HepG2 (cell line): ENCODE data around the gene LMNA. TPM values are rescaled to one million over a fixed set of nuclear protein-coding genes. Genes with fewer than 3 reads are reported as not detected.

Experiments used
- CREB1 ChIP-seq, 2 experiments: fragments of 450-650 bp in 1 of 2; IDR thresholded peaks; 2 replicates each; pipeline ENCODE4 v1.6.1; 2016 to 2017; ENCODE audit warnings: control low read depth in 1 of 2, mild to moderate bottlenecking in 1 of 2, missing compliant biosample characterization in 1 of 2, missing genetic modification characterization in 1 of 2
- GTF3A ChIP-seq: sonication (generic); formaldehyde crosslinking; conservative IDR thresholded peaks from 2 replicates; pipeline ENCODE4 v1.4.0; 2020; ENCODE audit warnings: mild to moderate bottlenecking, missing genetic modification reagents
- HINFP ChIP-seq: sonication (generic); formaldehyde crosslinking; IDR thresholded peaks from 2 replicates; pipeline ENCODE4 v1.4.0; 2020; ENCODE audit warnings: low read depth, mild to moderate bottlenecking, missing genetic modification reagents
- HMG20B ChIP-seq: conservative IDR thresholded peaks from 2 replicates; pipeline ENCODE4 v1.6.1; 2016; ENCODE audit warnings: missing genetic modification reagents, missing compliant biosample characterization
- KLF11 ChIP-seq: IDR thresholded peaks from 2 replicates; pipeline ENCODE4 v1.6.1; 2016; ENCODE audit warnings: missing compliant biosample characterization
- LCORL ChIP-seq, 2 experiments: fragments of 450-650 bp in 1 of 2; sonication (generic) in 1 of 2; formaldehyde crosslinking in 1 of 2; IDR thresholded peaks; 2 replicates each; pipeline versions ENCODE4 v1.5.0 to v1.6.1; 2017 to 2020; ENCODE audit warnings: antibody characterized with exemption in 1 of 2, missing genetic modification reagents in 1 of 2
- MEF2D ChIP-seq: sonication (generic); formaldehyde crosslinking; IDR thresholded peaks from 2 replicates; pipeline ENCODE4 v1.5.1; 2020; ENCODE audit warnings: mild to moderate bottlenecking, missing genetic modification reagents
- PHB2 ChIP-seq: fragments of 450-650 bp; IDR thresholded peaks from 2 replicates; pipeline ENCODE4 v1.6.1; 2018; ENCODE audit not compliant: partially characterized antibody
- RAD21 ChIP-seq: fragments of 450-650 bp; formaldehyde crosslinking; IDR thresholded peaks from 2 replicates; pipeline ENCODE4 v1.5.0; 2020; ENCODE audit warnings: mild to moderate bottlenecking
- RBFOX2 ChIP-seq: fragments of 200-400 bp; formaldehyde crosslinking; IDR thresholded peaks from 2 replicates; pipeline ENCODE4 v1.6.1; 2017; ENCODE audit warnings: low read depth, mild to moderate bottlenecking, low read length
- STAT6 ChIP-seq: sonication (generic); formaldehyde crosslinking; IDR thresholded peaks from 2 replicates; pipeline ENCODE4 v1.4.0; 2020; ENCODE audit warnings: missing genetic modification reagents, mild to moderate bottlenecking, borderline replicate concordance
- ZFP36L1 ChIP-seq: sonication (generic); formaldehyde crosslinking; IDR thresholded peaks from 2 replicates; pipeline ENCODE4 v1.8.0; 2022; ENCODE audit warnings: mild to moderate bottlenecking, missing genetic modification reagents, moderate library complexity
- ZNF414 ChIP-seq: sonication (generic); formaldehyde crosslinking; IDR thresholded peaks from 2 replicates; pipeline ENCODE4 v1.5.0; 2020; ENCODE audit warnings: missing genetic modification reagents
- ZNF430 ChIP-seq: sonication (generic); formaldehyde crosslinking; IDR thresholded peaks from 2 replicates; pipeline ENCODE4 v1.9.0; 2021; ENCODE audit warnings: mild to moderate bottlenecking, missing genetic modification reagents
- ZNF878 ChIP-seq: sonication (generic); formaldehyde crosslinking; IDR thresholded peaks from 2 replicates; pipeline ENCODE4 v1.8.1; 2023; ENCODE audit warnings: mild to moderate bottlenecking, missing genetic modification reagents, moderate library complexity
- polyA plus RNA-seq, 8 experiments: library from polyadenylated mRNA; depleted of rRNA in 3 of 8; stranded (reverse) in 7 of 8; unstranded in 1 of 8; fragments of >200 nt; fragmentation: Illumina TruSeq in 4 of 8; extraction: Trizol in 4 of 8; gene quantifications; 2 replicates each; pipeline versions ENCODE4 v1.2.1 to v1.2.3, GENCODE V29; 2011 to 2016; ENCODE audit warnings: low read depth in 4 of 8, missing spikeins in 1 of 8, mixed read lengths in 1 of 8; ENCODE audit not compliant: insufficient read depth in 1 of 8
- total RNA-seq, 5 experiments: library from RNA; depleted of rRNA; stranded (reverse); fragments of >200 nt; fragmentation: Illumina TruSeq; extraction: Trizol; gene quantifications; 2 replicates each; pipeline ENCODE4 v1.2.3, GENCODE V29; 2016; ENCODE audit warnings: low read depth in 1 of 5
- TF ChIP-seq, protein P1 (sequence below): IDR thresholded peaks from 2 replicates; pipeline ENCODE4 v1.6.1; 2018; ENCODE audit warnings: missing genetic modification reagents, mild to moderate bottlenecking, missing compliant biosample characterization
- TF ChIP-seq, protein P2 (sequence below): IDR thresholded peaks from 2 replicates; pipeline ENCODE4 v1.6.1; 2012; ENCODE audit warnings: inconsistent platforms
- TF ChIP-seq, protein P3 (sequence below): sonication (generic); formaldehyde crosslinking; IDR thresholded peaks from 2 replicates; pipeline ENCODE4 v1.5.1; 2020; ENCODE audit warnings: mild to moderate bottlenecking, missing genetic modification reagents, moderate library complexity

Gene LMNA
- total and polyA plus RNA-seq, 2 of the 13 experiments (the other 11 are each of a cell fraction or from before 2014, with no cell fraction given), result 107 to 225 TPM

DNA sequence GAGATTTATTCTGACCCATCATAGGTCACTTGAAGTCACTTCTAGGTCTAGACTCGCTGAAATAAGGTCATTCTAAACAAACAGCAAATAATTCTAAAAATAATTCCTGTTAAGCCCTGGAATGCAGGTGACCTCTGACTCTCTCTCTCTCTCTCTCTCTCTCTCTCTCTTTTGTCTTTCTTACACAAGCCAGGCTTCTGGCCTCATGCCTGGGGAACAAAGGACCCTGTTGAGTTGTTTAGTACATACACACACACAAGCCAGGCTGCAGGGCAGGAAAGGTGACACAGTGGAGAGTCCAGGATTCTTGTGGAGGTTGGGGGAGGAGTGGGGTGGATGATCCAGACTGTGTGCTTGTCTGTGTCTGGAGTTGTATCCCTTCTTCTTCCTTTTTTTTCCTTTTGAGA lies 28.3 kb upstream of the LMNA start (continued):
- TF ChIP-seq RAD21 (CRISPR knock-in tag), result no peak
- peak; percentile 85; the same call in 1 of the 2 replicates for TF ChIP-seq STAT6 (CRISPR knock-in tag)
- TF ChIP-seq ZFP36L1 (CRISPR knock-in tag), result peak; percentile 75; the same call in 1 of the 2 replicates
- peak; percentile 70 for TF ChIP-seq HINFP (CRISPR knock-in tag)
- peak; percentile 73; the same call in 1 of the 2 replicates for TF ChIP-seq ZNF414 (CRISPR knock-in tag)
- TF ChIP-seq HMG20B, result peak; percentile 95
- TF ChIP-seq LCORL (IDR thresholded peaks at IDR 0.05), result peak; percentile 97
- peak; percentile 94 for TF ChIP-seq LCORL (CRISPR knock-in tag; IDR thresholded peaks at IDR 0.05)
- TF ChIP-seq, protein P1, sequence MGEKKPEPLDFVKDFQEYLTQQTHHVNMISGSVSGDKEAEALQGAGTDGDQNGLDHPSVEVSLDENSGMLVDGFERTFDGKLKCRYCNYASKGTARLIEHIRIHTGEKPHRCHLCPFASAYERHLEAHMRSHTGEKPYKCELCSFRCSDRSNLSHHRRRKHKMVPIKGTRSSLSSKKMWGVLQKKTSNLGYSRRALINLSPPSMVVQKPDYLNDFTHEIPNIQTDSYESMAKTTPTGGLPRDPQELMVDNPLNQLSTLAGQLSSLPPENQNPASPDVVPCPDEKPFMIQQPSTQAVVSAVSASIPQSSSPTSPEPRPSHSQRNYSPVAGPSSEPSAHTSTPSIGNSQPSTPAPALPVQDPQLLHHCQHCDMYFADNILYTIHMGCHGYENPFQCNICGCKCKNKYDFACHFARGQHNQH (CRISPR knock-in tag), result peak; percentile 80
- TF ChIP-seq, protein P2, sequence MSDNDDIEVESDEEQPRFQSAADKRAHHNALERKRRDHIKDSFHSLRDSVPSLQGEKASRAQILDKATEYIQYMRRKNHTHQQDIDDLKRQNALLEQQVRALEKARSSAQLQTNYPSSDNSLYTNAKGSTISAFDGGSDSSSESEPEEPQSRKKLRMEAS, result peak; percentile 74
- TF ChIP-seq, protein P3, sequence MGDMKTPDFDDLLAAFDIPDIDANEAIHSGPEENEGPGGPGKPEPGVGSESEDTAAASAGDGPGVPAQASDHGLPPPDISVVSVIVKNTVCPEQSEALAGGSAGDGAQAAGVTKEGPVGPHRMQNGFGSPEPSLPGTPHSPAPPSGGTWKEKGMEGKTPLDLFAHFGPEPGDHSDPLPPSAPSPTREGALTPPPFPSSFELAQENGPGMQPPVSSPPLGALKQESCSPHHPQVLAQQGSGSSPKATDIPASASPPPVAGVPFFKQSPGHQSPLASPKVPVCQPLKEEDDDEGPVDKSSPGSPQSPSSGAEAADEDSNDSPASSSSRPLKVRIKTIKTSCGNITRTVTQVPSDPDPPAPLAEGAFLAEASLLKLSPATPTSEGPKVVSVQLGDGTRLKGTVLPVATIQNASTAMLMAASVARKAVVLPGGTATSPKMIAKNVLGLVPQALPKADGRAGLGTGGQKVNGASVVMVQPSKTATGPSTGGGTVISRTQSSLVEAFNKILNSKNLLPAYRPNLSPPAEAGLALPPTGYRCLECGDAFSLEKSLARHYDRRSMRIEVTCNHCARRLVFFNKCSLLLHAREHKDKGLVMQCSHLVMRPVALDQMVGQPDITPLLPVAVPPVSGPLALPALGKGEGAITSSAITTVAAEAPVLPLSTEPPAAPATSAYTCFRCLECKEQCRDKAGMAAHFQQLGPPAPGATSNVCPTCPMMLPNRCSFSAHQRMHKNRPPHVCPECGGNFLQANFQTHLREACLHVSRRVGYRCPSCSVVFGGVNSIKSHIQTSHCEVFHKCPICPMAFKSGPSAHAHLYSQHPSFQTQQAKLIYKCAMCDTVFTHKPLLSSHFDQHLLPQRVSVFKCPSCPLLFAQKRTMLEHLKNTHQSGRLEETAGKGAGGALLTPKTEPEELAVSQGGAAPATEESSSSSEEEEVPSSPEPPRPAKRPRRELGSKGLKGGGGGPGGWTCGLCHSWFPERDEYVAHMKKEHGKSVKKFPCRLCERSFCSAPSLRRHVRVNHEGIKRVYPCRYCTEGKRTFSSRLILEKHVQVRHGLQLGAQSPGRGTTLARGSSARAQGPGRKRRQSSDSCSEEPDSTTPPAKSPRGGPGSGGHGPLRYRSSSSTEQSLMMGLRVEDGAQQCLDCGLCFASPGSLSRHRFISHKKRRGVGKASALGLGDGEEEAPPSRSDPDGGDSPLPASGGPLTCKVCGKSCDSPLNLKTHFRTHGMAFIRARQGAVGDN (CRISPR knock-in tag), result no peak
- no peak for TF ChIP-seq PHB2
- TF ChIP-seq ZNF878 (CRISPR knock-in tag), result peak; percentile 65; the same call in 1 of the 2 replicates
- TF ChIP-seq MEF2D, result peak; percentile 100
- TF ChIP-seq CREB1 (IDR thresholded peaks at IDR 0.05), result 0 out of 2 replicates have a peak, but pooled peaks have one; percentile 32
- TF ChIP-seq CREB1 (CRISPR knock-in tag; IDR thresholded peaks at IDR 0.05), result peak; percentile 84
- peak; percentile 60; the same call in 1 of the 2 replicates for TF ChIP-seq KLF11
- no peak for TF ChIP-seq RBFOX2
- TF ChIP-seq GTF3A (CRISPR knock-in tag), result no peak
- TF ChIP-seq ZNF430, result peak; percentile 78; the same call in 1 of the 2 replicates
